Stimulated activated CD4-positive, alpha-beta T cell treated with anti-CD3 and anti-CD28 coated beads, Interleukin-2, amount 100 ng/mL, for 4 hours (primary cell): Measurements from ENCODE around the gene C14orf39.
"Not testable (repeated sequence)": the region's sequence is repeated elsewhere in the genome, so short reads cannot be mapped to it uniquely, and the experiment has no call there.

Source experiments
- DNase-seq: peaks from one replicate; pipeline ENCODE4 v3.0.0-alpha.2; 2020; ENCODE audit warnings: low read depth

Gene C14orf39

DNA sequence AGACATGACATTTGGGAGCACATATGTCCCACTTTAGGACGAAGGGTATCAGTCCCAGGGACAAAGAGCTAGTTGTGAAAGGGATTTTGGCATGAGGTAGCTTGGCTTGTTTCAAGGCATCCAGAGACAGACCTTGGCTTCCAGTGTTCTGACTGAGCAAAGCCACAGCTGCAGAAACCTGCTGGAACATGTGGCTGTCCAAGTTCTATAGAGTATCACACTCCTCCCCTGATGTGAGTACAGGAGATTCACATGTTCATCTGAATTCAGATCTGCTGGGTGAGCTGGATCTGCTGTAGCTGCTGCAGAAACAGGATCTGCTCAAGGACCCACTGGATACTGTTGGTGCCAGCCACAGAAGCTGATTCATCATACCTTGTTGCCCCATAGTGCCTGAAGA is 10.1 kb upstream of the C14orf39 start:
- DNase-seq: no peak

- no peak for DNase-seq
Measured at GRCh38 chr14:60490270-60490669, 4.4 kb upstream of the C14orf39 start.

GRCh38 chr14:60488175-60488574 is 2.3 kb upstream of the C14orf39 start:
- no peak for DNase-seq

- DNase-seq: no peak
Measured at GRCh38 chr14:60487211-60487610, 1.3 kb upstream of the C14orf39 start.

- DNase-seq: no peak
Measured at GRCh38 chr14:60485057-60485597, 736 bp downstream of the C14orf39 start.

- no peak for DNase-seq
Measured at GRCh38 chr14:60482743-60483142, 3.1 kb downstream of the C14orf39 start.

DNA sequence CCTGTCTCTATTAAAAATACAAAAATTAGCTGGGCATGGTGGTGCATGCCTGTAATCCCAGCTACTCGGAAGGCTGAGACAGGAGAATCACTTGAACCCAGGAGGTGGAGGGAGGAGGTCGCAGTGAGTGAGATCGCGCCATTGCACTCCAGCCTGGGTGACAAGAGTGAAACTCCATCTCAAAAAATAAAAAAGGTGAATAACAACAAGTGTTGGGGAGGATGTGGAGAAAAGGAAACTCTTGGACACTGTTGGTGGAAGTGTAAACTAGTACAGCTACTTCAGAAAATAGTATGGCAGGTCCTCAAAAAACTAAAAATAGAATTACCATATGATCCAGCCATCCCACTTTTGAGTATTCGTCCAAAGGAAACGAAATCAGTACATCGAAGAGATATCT is 5.6 kb downstream of the C14orf39 start:
- DNase-seq: not testable (repeated sequence)

DNA sequence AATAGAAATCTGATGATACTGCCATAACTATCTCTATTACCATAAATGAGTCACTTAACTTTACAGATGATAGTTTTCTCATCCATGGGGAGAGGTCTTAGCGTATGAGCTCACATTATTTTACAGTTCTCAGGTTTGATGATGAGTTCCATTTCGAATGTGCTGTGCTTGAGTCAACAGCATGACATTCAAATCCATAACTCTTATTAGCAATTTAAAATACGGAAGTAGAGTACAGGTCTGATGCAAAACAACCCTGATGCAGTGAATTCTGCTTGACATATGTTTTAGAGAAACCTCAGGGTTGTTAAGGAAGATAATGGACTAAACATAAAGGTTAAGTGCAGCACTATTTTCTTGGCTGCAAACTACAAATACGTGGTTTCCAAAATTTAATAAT is 30.0 kb downstream of the C14orf39 start:
- no peak for DNase-seq

- DNase-seq: no peak
Measured at GRCh38 chr14:60430276-60430675, 55.6 kb downstream of the C14orf39 start.

- no peak for DNase-seq
Measured at GRCh38 chr14:60420050-60420449, 65.8 kb downstream of the C14orf39 start.

- not testable (repeated sequence) for DNase-seq
Measured at GRCh38 chr14:60397550-60397949, 88.3 kb downstream of the C14orf39 start.

- DNase-seq: no peak
Measured at GRCh38 chr14:60396718-60397343, 89.0 kb downstream of the C14orf39 start.
